Liver (tissue), 9 donors: ENCODE results near the gene RGS2. TPM values are rescaled to one million over a fixed set of nuclear protein-coding genes. Genes with fewer than 3 reads are reported as not detected.

Source experiments
- DNase-seq: peaks from one replicate; pipeline ENCODE4 v3.0.0-alpha.2; 2017; ENCODE audit warnings: low spot score
- H3K27ac ChIP-seq, 2 donors: one replicate each; pipeline ENCODE4 v1.7.0; 2013; ENCODE audit warnings: inconsistent platforms in 2 of 2, low read length in 2 of 2, control low read depth in 1 of 2, low read depth in 1 of 2, mild to moderate bottlenecking in 1 of 2
- H3K27me3 ChIP-seq, 4 donors: one replicate each; pipeline versions ENCODE4 v1.6.1 to v1.7.0; 2013; ENCODE audit warnings: low read length in 3 of 4, inconsistent platforms in 1 of 4, mild to moderate bottlenecking in 1 of 4, moderate library complexity in 1 of 4; ENCODE audit not compliant: control insufficient read depth in 4 of 4, insufficient read depth in 4 of 4
- H3K36me3 ChIP-seq, 4 donors: one replicate each; pipeline versions ENCODE4 v1.6.1 to v1.7.0; 2013; ENCODE audit warnings: low read length in 3 of 4, mild to moderate bottlenecking in 3 of 4, low read depth in 1 of 4, moderate library complexity in 1 of 4; ENCODE audit not compliant: control insufficient read depth in 4 of 4, insufficient read depth in 3 of 4
- H3K4me1 ChIP-seq, 4 donors: one replicate each; pipeline versions ENCODE4 v1.6.1 to v1.7.0; 2013; ENCODE audit warnings: low read length in 3 of 4, mild to moderate bottlenecking in 3 of 4, moderate library complexity in 1 of 4; ENCODE audit not compliant: control insufficient read depth in 4 of 4, insufficient read depth in 4 of 4
- H3K4me3 ChIP-seq, 3 donors: one replicate each; pipeline versions ENCODE4 v1.6.1 to v1.7.0; 2013; ENCODE audit warnings: low read length in 3 of 3, control low read depth in 1 of 3, low read depth in 1 of 3, mild to moderate bottlenecking in 1 of 3
- H3K9ac ChIP-seq, 2 donors: one replicate each; pipeline ENCODE4 v1.7.0; 2013; ENCODE audit warnings: low read length in 2 of 2, mild to moderate bottlenecking in 2 of 2, moderate library complexity in 2 of 2, control low read depth in 1 of 2, low read depth in 1 of 2
- H3K9me3 ChIP-seq, 4 donors: one replicate each; pipeline versions ENCODE4 v1.6.1 to v1.7.0; 2013; ENCODE audit warnings: low read length in 3 of 4; ENCODE audit not compliant: control insufficient read depth in 4 of 4
- ATF3 ChIP-seq: IDR thresholded peaks from 2 replicates; pipeline ENCODE4 v1.6.1; 2016; ENCODE audit warnings: antibody characterized with exemption
- EGR1 ChIP-seq, 2 donors: IDR thresholded peaks; 2 replicates each; pipeline ENCODE4 v1.6.1; 2016 to 2018; ENCODE audit warnings: antibody characterized with exemption in 2 of 2, low read depth in 2 of 2
- FOXA1 ChIP-seq: IDR thresholded peaks from 2 replicates; pipeline ENCODE4 v1.6.1; 2016; ENCODE audit warnings: antibody characterized with exemption
- FOXA2 ChIP-seq: IDR thresholded peaks from 2 replicates; pipeline ENCODE4 v1.6.1; 2016; ENCODE audit warnings: antibody characterized with exemption
- HNF4A ChIP-seq, 2 donors: conservative IDR thresholded peaks; 2 replicates each; pipeline ENCODE4 v1.6.1; 2016; ENCODE audit warnings: antibody characterized with exemption in 2 of 2, mild to moderate bottlenecking in 2 of 2
- HNF4G ChIP-seq: IDR thresholded peaks from 2 replicates; pipeline ENCODE4 v1.6.1; 2016; ENCODE audit warnings: antibody characterized with exemption
- JUND ChIP-seq, 2 donors: IDR thresholded peaks; 2 replicates each; pipeline ENCODE4 v1.6.1; 2016; ENCODE audit warnings: antibody characterized with exemption in 2 of 2
- MAX ChIP-seq: IDR thresholded peaks from 2 replicates; pipeline ENCODE4 v1.6.1; 2016; ENCODE audit warnings: antibody characterized with exemption
- NR2F2 ChIP-seq: IDR thresholded peaks from 2 replicates; pipeline ENCODE4 v1.6.1; 2016; ENCODE audit warnings: antibody characterized with exemption
- RAD21 ChIP-seq, 2 donors: IDR thresholded peaks; 2 replicates each; pipeline ENCODE4 v1.6.1; 2016; ENCODE audit warnings: antibody characterized with exemption in 2 of 2, mild to moderate bottlenecking in 2 of 2
- REST ChIP-seq: IDR thresholded peaks from 2 replicates; pipeline ENCODE4 v1.6.1; 2016; ENCODE audit warnings: antibody characterized with exemption, mild to moderate bottlenecking
- RXRA ChIP-seq, 2 donors: IDR thresholded peaks; 2 replicates each; pipeline ENCODE4 v1.6.1; 2017 to 2018; ENCODE audit warnings: antibody characterized with exemption in 2 of 2, mild to moderate bottlenecking in 1 of 2
- SP1 ChIP-seq: IDR thresholded peaks from 2 replicates; pipeline ENCODE4 v1.6.1; 2018; ENCODE audit warnings: antibody characterized with exemption, mild to moderate bottlenecking
- TAF1 ChIP-seq: conservative IDR thresholded peaks from 2 replicates; pipeline ENCODE4 v1.6.1; 2016; ENCODE audit warnings: antibody characterized with exemption, mild to moderate bottlenecking
- YY1 ChIP-seq: IDR thresholded peaks from 2 replicates; pipeline ENCODE4 v1.6.1; 2016; ENCODE audit warnings: antibody characterized with exemption, mild to moderate bottlenecking
- ZBTB33 ChIP-seq: IDR thresholded peaks from 2 replicates; pipeline ENCODE4 v1.6.1; 2016; ENCODE audit warnings: antibody characterized with exemption
- WGBS: extraction: QIAGEN DNeasy Blood & Tissue Kit; methylation state at CpG from one replicate; pipeline ENCODE4 v1.1.7; 2013; 5-methylcytosine and 5-hydroxymethylcytosine counted together
- polyA plus RNA-seq, 2 donors: library from polyadenylated mRNA; stranded (reverse) in 1 of 2; unstranded in 1 of 2; fragments of 200-250 nt in 1 of 2; fragments of >200 nt in 1 of 2; fragmentation: Nextera tagmentation in 1 of 2; extraction: Ambion mirVana in 1 of 2; gene quantifications; one replicate each; pipeline versions ENCODE4 v1.2.1 to v1.2.3, GENCODE V29; 2013 to 2015
- total RNA-seq, 2 donors: library from RNA; depleted of rRNA; stranded (reverse); fragments of >200 nt; gene quantifications; one replicate each; pipeline ENCODE4 v1.2.3, GENCODE V29; 2014
- donor health status: healthy.
- donor health status: healthy.
- donor health status: healthy.
- donor health status: healthy.
- donor health status: healthy.

The RGS2 gene
- total and polyA plus RNA-seq, 4 donors = 2.6 to 10.0 (median 4.4) TPM

GRCh38 chr1:192835116-192835515 lies 26.3 kb downstream of the RGS2 start:
- Histone ChIP-seq H3K4me1 (no peaks in the 10 kb centered on the region), H3K9ac (no peak overlapping the region), H3K9me3 (no peaks in the 10 kb centered on the region), H3K27me3 (no peaks in the 10 kb centered on the region), H3K36me3 (no peaks in the 10 kb centered on the region), H3K27ac (no peak overlapping the region), H3K4me3 (no peak overlapping the region)
- 64% methylated on average over 3 of the region's 3 CpGs for WGBS
- TF ChIP-seq RAD21 (IDR thresholded peaks at IDR 0.05) = no peak
- no peak for TF ChIP-seq ATF3
- no peak for TF ChIP-seq RXRA (IDR thresholded peaks at IDR 0.05)
- no peak for TF ChIP-seq FOXA1
- no peak for TF ChIP-seq HNF4G
- no peak for TF ChIP-seq FOXA2
- no peak for TF ChIP-seq HNF4A (conservative IDR thresholded peaks at IDR 0.05)
- TF ChIP-seq ZBTB33 = no peak
- TF ChIP-seq YY1 = no peak
- no peak for TF ChIP-seq MAX
- no peak for TF ChIP-seq JUND (IDR thresholded peaks at IDR 0.05)
- TF ChIP-seq NR2F2 = no peak
- TF ChIP-seq TAF1 = no peak
- TF ChIP-seq REST = no peak
- TF ChIP-seq SP1 = no peak
- DNase-seq = no peak

GRCh38 chr1:192839162-192840066 lies 30.6 kb downstream of the RGS2 start:
- no peaks in the 10 kb centered on the region for H3K27me3 ChIP-seq
- H3K36me3 ChIP-seq = no peaks in the 10 kb centered on the region
- H3K27ac ChIP-seq = no peak overlapping the region
- H3K4me3 ChIP-seq = no peak overlapping the region
- TF ChIP-seq FOXA1 (no peak), NR2F2 (no peak), EGR1 (IDR thresholded peaks at IDR 0.05; ENCODE audit: low read depth in 2 of 2) (no peak)
- no peaks in the 10 kb centered on the region for H3K4me1 ChIP-seq
- no peaks in the 10 kb centered on the region for H3K9me3 ChIP-seq
- no peak overlapping the region for H3K9ac ChIP-seq
- no peak for DNase-seq
- 87% methylated on average over 9 of the region's 9 CpGs for WGBS
